HG03175 (cell line): ENCODE measurements around the gene COL4A1.

Experiments
- ATAC-seq: cut with Tn5 transposase; IDR thresholded peaks from one replicate; pipeline ENCODE4 v1.9.1; 2021; ENCODE audit warnings: mild to moderate bottlenecking, moderate library complexity; ENCODE audit not compliant: unreplicated experiment

The COL4A1 gene

DNA sequence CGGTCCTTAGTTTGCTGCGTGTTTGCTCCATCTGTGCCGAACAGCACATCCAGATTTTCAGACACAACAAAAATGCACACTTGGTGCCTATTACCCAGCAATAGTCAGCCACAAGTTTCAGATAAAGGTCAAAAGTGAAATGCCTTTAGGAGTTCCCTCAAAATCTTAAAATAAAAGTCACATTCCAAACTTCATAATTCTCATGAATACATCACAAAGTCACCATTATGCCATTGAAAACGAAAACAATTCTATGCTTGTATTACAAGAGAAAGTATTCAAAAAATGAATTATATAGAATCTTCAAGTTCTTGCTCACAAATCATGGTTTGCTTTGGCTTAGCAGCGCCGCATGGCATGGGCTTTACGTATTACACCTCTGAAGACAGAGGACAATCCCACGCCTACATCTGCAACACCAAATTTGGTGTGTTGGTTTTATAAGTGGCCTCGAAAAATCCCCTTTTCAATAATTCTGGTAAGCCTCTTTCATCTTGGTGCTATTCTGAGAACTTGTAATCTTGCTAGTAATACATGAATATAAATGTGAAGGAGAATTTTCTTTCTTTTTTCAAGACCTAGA is 26.6 kb downstream of the COL4A1 start:
- no peak for ATAC-seq

DNA sequence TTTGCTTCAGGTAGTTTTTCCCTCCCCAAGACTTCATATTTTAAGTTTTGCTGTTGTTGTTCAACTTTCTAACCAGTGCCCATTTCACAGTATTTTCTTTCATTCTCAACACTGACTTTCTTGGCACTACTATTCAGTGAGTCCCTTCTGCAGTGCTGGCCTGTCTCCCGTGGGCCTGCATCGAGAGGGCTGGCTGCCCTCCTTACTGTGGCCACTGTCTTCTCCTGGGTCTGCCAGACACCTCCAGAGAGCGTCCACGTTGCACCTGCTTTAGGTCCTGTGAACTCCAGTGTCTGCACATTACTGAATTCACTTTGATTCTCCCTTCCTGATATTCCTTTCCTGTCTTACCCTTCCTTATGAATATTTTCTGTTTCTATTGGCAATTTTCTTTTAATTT is 27.3 kb downstream of the COL4A1 start:
- ATAC-seq = no peak

DNA sequence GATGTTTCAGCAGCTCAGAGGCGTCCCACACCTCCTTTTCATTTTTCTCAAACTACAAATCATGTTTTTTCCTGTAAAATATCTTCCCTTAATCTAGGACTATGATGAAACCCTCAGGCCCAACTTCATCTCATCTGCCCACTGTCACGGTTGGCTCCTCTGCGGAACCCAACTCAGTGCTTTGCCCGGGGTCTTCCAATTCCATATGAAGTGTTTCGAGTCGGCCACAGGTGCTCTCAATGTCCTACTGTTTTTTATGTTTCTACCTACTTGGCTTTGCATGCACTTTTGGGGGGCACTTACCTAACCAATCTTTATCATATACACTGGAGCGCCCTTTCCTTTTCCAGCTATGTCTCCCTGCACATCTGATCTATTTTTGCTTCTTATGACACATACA is 28.1 kb downstream of the COL4A1 start:
- ATAC-seq = no peak

DNA sequence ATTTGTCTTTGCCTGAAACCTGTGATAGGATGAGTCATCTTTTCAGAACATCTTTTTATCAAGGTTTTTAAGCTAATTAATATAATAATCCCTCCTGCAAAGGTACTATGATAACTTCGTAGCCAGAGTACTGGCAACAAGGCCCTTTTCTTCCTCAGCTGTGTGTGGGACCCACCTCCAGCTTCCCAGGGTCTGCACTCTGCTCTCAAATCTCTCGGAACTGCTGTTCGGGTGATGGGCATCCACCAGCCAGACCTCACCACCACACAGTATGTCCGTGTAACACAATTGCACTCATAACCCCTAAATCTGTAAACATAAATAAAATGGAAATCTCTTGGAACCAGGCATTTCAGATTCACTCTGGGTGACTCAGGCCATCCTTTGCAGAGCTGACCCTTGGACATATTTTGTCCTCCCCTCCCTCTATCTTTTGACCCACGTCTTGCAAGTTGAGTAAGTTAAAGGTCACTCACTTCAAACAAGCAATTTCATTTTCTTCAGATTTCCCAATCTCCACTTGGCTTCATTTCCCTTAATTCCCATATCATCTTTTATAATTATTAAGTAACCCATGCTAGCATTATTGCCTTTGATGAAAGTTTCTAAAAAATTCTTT is 29.5 kb downstream of the COL4A1 start:
- ATAC-seq = no peak

DNA sequence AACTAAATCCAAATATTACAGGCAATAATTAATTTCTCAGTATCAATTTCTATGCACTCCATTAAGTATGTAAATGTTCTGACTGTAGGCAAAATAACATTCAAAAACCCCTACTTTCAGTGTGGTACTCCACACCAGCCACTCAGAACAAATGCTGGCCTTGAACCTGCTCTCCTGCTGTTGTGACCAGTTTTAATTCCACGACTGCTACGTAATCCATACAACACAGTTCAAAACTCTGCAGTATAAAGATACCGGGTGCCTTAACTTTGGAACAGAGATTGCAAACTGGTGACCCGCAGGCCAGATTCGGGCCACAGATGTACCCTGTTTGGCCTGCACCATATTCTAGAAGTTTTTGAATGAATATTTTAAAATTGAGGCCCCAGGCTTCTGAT is 30.4 kb downstream of the COL4A1 start:
- no peak for ATAC-seq

DNA sequence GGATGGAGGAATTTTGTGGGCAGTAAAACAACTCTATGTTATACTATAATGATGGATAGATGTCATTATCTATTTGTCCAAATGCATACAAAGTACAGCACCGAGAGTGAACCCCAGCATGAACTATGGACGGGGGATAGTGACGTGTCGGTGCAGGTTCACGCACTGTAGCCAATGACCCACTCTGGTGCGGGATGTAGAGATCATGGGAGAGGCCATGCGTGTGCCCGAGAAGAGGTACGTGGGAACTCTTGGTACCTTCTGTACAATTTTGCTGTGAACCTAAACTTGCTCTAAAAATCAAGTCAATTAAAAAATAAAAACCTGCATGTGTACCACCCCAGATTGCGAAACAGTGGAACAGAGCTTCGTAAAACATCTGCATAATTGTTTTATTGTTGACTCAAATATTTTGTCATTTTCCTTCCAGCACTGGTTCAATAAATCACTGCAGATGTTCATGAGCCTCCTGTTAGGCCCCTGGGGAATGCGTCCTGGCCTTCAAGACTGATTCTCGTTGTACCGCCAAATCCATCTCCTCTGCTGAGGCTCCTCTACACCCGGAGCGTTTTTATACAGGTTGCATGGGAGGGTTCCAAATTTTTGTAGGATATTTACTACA is 30.9 kb downstream of the COL4A1 start:
- no peak for ATAC-seq

DNA sequence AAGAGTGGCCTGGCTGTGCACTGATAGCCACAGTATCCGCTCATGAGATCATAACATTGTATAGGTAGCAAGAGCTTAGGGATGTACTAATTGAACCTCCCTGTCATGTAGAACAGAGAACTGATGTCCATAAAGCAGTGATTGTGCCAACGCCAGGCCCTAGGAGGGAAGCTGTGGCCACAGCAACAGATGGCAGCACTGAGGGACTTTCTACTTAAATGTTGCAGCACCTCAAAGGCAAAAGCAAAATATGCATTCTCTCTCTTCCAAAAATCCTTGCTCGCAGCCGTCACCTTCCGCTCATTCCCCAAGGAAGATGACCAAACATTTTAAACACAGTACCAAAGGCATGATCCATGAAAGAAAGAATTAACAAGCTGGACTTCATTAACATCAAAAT is 32.3 kb downstream of the COL4A1 start:
- no peak for ATAC-seq

DNA sequence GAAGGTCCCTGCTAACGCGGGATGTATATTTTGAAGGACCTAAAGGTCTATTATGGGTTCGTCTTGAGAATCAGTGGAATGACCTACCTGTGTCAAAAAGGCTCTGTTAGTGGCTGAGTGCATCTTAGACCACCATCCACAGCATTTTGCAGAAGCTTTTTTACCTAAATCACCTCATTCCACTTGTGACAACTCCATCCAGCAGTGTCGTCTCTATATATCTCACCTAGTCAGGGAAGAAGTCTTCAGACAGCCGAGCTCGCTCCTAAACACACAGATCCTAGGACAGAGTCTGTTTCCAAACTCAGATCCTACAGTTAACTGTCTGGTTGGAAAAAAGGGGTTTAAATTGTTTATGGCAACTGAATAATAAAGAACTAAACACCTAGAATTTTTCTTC is 33.7 kb downstream of the COL4A1 start:
- no peak for ATAC-seq

DNA sequence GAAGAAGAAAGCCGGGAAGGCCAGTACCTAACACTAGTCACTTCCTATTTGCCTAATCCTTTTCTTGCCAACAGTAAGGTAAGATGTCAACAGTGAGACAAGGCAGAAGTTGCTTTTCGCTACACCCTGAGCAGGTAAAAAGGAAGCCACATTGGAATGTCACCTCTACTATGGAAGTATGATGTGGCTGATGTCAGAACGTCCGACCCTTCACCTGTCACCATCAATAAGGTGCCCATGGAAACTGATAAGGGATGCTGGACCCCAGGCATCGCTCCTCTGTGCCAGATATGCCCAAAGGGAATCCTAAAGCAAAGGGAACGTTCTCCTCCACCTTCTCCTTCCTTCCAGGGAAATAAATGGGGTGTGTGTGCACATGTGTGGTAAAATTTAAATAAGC is 34.3 kb downstream of the COL4A1 start:
- ATAC-seq = no peak

DNA sequence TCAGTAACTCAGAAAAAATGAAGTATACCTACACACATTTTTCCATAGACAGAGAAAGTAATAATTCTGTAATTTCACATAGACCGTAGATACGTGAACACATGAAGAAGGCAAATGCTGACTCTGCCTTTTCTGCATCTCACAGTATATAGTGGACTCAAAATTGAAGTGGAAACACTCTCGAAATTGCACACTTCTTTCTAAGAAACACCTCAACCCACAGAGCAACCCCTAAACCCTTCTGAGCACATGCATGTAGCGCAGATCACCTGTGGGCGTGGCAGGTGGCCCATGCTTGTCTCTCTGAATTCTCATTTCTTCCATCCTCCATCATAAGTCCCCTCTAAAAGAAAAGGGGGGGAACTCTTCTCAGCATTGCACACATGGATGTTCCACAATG is 34.7 kb downstream of the COL4A1 start:
- ATAC-seq = no peak

DNA sequence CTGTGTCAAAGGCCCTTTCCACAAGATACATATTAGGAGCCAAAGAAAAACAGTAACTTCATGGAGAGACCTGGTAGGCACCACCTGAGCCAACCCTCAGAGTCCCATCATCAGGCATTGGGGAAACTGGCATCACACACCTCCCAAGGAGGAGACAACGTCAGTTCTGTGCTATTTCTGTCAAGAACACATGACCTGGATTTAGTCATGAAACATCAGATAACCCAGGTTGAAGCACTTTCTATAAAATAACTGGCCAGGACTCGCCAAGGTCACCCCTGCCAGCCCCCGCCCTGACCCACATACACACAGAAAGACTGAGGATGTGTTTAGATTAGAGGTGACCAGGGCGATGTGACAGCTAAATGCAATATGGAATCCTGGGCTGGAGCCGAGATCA is 35.6 kb downstream of the COL4A1 start:
- no peak for ATAC-seq

DNA sequence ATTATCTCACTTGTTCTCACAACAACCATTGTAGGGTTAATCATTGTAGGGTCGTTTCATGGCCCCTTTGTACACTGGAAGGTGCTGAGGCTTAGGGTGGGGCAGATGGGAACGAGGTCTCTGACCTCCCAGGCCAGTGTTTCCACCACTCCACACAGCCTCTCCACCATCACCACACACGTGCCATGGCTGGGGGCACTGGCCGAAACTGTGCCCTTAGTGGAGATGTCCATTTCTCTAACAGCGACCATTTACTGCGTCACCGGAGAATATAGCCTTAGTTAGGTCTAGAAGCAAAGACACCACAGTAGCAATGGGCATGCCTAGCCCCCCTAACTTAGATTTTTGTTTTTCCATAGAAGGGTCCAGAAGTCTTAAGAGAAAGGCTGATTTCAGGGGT is 36.5 kb downstream of the COL4A1 start:
- no peak for ATAC-seq

DNA sequence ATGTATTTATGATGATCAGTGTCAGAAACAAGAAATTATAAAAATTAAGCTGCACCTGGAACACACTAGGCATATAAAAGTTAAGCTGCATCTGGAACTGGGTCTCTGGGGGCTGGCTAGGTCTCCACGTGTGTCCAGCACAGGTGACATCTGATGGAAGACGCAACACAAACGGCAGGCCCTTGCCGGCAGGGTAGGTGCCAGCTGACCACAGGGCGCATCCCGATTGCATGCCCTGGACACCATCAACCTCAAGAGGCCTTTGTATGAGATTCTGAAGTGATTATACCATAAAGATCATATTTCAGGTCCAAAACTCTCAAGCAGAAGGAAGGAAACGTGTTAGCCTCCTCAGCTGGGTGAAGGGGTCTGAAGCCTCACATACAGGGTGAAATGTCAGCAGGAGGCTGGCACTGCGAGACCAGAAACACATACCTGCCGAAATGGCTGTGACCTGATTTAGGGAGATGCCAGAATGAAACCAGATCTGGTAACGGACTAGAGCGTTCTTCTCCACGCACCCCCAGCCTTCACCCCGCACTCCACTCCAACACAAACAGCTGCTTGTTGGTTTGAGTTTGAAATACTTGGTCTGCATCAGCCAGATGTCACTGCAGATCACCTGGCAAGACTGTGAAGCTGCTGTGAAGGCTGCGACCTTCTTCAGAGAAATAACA is 37.3 kb downstream of the COL4A1 start:
- ATAC-seq = no peak

DNA sequence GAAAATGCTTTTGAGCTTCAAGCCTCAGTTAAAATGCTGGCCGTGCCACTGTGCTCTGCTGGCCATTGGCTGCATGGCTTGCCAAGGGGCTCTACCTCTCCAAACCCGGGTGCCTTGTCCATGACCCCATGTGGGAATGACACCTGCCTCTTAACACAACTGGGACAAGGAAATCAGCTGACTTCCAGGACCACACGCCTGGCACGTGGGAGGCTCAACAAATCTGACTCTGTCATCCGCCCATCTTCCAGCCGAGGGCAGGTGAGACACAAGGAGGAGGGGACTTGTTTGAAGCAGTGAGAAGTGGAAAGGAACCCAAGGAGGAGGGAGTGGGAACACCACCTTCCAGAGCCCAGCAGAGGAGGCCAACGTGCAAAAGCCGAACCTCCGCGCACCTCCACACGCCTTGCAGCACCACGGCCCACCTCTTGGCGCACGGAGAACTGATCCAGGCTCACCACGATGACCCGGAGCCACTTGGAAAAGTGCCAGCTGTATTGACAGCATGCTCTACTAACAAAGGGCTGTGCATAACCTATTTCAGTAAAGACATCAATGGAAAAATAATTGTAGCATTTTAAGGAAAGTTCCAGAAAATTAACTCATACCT is 38.3 kb downstream of the COL4A1 start:
- ATAC-seq = no peak

DNA sequence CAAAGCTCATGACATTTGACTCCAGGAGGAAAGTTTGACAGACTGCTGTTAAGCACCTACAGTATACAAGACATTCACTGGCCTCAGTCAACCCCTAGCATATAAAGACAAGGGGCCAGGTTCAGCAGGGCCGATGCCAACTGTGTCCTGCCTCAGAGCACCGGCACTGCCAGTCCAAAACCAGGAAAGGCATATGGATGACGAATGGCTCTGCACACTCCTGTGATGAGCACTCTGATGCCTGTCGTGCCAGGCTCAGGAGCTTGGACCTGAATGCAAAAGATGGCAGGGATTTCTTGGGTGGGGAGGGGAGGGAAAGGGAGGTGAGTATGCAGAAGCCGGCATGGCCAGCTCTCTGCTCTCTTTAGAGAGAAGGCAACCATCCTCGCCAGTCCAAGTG is 38.9 kb downstream of the COL4A1 start:
- ATAC-seq = no peak

DNA sequence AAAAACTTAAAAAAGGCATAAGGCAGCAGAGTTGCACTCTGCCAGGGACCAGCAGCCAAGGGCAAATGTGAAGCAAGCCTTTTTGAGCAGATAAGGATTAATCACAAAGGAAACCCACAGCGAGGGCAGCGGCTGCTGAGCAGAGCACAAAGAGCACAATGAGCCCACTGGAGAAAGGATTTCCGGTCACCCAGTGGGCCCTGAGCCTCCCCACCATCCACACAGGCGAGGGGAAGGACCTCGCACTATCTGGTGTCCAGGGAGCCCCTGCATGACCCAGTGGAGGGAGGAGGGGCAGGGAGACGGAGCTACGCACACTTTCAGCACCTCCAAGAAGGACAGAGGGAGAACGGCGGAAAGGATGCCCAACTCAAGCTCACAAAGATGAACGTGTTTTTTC is 40.0 kb downstream of the COL4A1 start:
- no peak for ATAC-seq

DNA sequence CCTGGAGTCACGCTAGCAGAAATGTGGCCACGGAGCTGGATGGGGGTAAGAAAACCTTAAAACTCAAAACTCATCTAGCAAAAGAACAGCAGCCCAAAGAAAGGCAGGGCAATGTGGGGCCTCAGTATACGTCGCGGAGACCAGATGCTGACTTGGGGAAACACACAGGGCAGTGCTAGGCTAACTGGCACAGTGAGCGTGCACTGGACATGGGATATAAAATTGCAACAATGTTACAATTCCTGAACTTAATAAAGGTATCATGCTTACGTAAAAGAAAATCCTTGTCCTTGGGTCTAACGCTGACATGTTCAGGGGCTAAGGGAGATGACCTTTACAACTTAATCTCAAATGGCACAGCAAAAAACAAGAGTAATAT is 40.5 kb downstream of the COL4A1 start:
- ATAC-seq = no peak

DNA sequence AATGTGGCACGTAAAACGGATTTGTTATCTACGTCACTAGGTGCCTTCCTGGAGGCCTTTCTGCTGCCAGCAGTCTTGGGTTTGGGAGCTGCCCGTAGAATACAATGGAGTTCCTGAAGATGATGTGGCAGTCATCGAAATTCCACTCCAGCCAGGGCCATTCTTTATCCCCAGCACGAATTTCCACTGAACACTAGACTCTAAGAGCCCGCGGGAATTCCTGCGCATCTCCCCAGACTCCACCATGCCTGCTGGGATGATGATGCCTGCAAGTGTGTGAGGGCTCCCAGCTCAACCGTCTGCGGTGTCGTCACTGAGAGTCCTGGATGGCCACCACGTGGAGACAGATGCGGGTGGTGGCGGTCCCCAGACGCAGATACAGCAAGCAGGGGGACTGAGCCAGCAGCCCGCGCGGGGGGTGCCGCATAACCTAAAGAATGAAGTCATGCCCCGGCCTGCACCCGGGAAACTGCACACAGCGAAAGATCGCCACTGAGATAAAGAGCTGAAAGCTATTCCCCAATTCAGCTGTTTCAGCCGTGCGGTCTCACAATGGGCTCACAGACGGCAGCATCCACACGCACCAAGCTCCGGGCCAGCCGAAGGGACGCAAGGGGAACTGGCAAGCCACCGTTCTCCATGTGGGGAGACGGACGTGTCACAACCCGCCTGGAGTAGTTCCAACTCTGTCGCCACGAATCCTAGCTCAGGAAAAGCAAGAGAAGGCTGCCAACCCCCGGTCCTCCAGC is 41.1 kb downstream of the COL4A1 start:
- no peak for ATAC-seq

DNA sequence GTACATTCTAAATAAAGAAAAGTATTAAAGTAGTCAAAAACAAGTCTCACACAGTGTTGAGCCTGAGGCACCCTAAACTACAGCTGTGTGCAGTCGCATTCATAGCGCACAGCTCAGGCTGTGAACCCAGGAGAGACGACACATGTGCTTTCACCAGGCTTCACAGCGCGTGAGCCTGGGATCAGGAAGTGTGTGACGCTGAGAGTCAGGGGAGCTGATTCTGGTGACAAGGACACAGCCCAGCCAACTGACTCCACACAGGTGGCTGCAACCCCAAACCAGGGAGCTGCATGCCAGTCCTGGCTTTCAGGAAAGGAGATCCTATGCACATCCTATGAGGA is 41.6 kb downstream of the COL4A1 start:
- ATAC-seq = no peak

DNA sequence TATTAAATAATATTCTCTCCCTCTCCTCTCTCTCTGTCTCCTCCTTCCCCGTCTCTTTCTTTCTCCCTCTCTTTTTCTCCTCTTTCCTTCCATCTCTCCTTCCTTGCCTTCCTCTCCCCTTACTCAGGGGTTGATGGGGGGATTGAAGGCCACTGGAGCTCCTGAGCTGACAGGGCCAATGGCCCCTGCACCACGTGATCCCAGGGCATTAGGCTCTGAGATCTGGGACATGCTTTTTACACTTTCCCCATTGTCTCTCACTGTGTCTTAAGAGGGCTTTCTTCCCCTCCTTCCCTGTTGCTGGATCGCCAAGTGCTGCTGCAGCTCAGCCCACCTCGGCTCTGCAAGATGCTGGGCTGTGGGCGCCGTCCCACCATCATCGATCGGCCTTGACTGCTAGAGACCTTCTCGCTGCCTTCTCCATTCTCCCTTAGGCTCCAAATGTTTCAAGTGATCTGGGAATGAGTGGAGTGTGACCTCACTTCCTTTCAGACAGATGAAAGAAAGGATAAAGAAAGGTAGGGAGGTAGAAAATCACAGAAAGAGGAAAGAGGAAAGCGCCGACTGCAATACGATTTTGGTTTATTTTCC is 42.2 kb downstream of the COL4A1 start:
- ATAC-seq = no peak

DNA sequence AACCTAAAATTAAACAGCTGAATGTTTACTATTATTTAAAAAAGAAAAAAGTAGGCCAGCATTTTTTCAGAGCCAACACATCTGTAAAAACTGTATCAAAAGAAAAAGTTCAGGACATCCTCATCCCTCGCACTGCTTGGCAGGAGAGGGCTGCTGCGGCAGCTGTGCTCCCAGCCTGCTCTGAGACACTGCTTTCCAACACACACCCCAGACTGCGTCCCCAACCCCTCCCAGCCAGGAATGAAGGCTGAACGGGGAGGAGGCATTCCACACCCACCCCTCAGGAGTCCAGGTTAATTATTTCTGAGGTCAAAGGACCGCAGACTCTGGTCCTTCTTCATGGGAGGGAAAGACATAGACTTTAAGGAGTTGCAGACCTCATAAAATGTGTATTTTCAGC is 43.1 kb downstream of the COL4A1 start:
- ATAC-seq = no peak
